ENCODE measurements around the gene TEX2. TPM values are rescaled to one million over a fixed set of nuclear protein-coding genes. Genes with fewer than 3 reads are reported as not detected.
"Not testable (repeated sequence)": the region's sequence is repeated elsewhere in the genome, so short reads cannot be mapped to it uniquely, and the experiment has no call there.

TEX2 gene
- total RNA-seq, 1 donor = 17.5 TPM

DNA sequence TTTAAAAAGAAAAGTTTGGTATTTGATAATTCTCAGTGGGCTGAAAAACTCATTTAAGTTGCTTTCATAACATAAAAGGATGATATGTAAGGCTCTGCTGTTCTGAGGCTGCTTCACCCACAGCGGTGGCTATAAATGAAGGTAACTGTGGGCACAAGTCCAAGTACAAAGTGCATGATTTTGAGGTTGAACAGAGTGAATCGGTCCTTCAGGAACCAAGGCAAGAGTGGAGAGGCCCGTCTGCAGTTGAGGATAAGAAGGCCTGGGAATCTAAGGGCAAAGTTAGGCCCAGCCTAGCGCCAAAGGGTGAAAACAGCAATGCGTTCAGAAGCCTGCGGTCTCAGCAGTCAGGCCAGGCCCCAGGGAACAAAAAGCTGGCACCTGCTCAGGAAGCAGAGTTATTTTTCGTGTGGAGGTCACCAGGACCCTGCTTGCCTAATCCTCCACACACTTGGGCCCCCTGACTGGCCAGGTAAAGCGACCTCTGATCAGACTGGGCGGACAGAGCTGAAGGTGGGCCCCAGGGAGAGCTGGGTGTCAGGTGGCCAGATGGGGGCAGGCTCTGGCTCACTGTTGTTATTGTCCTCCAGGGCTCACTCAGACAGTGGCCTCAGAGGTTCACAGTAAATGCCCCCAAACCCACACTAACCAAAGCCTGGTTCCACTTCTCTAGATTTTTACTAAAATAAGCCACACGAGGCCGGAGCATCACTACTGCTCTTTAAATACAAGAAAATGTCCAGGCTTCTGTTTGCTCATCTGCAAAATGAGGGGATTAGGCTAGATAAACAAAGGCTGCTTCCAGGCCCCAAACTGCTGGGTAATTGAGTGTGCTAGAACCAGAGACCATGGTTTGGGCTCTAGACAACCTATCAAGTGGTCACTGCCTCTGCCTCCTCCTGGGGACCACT lies 46.5 kb downstream of the TEX2 start:
- DNase-seq (ENCODE audit: low read depth in 2 of 3, low spot score in 2 of 3) = peak in 1 of 3 donors; percentile 20

GRCh38 chr17:64216000-64216337 lies 47.1 kb downstream of the TEX2 start:
- no peak for DNase-seq (ENCODE audit: low read depth in 2 of 3, low spot score in 2 of 3)

DNA sequence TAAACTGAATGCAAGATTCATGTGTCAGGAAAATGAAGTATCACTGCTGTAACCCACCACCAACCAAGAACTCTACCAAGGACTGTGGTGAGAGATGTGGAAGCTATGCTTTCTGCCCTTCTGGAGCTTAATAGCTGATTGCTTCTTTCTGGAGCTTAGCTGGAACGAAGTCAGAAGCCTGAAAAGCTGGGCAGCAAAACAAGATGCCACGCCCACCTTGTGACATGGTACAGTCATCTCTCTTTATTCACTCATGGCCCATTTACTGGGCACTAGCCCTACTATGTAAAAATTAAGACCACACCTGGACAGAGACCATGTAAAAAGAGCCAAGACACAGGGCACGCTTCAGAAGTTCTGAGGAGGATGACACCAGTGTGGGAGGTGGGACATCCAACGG lies 48.1 kb downstream of the TEX2 start:
- DNase-seq (ENCODE audit: low read depth in 2 of 3, low spot score in 2 of 3) = no peak

DNA sequence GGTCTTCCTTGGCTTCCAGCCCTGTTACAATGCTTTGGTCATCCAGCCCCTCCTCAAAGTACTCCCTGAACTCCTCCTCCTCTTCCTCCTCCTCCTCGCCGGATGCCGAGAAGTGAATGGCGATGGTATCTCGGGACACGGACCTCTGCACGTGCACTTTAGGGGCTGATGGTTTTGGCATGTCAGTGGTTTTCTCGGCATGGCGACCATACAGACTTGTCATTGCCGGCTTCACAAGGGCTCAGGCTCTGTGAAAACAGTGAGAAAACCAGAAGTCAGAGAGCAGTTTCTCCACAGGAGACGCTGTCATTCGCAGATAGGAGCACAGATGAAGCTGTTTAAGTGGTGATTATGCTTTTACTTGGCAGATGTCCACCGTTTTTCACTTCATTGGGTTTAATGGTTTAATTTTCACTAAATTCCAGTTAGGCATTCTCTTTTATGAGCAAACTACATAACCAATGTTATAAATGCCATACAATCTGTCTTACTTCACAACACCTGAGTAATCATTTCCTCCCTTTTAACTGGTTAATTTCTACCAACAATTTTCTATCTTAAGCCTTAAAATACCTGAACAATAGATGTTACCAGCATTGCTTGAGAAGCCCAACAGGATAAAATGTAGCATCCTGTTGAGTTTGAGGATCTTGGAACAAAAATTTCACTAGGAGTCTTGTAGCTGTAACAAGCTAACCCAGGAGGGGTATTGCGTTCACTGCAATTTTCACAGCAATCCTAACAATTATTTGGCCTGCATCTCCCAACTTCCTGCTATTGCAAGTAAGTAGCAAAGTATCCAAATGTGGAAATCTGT lies 48.9 kb downstream of the TEX2 start:
- peak in 2 of 3 donors; percentile 53 to 75 for DNase-seq (ENCODE audit: low read depth in 2 of 3, low spot score in 2 of 3)

DNA sequence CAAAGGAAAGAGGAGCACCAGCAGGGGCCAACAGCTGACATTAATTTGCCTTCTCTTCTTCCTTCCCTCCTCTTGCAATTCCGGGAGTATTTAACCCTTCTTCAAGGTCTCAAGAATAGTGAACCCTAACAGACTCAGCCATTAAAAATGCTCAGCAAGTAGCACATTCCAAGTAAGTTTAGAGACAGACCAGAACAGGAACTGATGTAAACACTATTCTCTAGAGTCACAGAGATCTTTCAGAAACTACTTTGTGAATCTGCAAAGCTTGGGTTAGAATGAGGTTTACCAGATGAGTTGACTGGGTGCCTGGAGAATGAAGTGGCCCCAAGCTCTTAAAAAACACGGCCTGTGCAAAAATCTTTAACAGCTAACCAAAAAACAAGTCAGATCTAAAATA lies 50.9 kb downstream of the TEX2 start:
- no peak for DNase-seq (ENCODE audit: low read depth in 2 of 3, low spot score in 2 of 3)

- DNase-seq (ENCODE audit: low read depth in 2 of 3, low spot score in 2 of 3) = no peak
Observed at GRCh38 chr17:64209983-64210382, 53.1 kb downstream of the TEX2 start.

DNA sequence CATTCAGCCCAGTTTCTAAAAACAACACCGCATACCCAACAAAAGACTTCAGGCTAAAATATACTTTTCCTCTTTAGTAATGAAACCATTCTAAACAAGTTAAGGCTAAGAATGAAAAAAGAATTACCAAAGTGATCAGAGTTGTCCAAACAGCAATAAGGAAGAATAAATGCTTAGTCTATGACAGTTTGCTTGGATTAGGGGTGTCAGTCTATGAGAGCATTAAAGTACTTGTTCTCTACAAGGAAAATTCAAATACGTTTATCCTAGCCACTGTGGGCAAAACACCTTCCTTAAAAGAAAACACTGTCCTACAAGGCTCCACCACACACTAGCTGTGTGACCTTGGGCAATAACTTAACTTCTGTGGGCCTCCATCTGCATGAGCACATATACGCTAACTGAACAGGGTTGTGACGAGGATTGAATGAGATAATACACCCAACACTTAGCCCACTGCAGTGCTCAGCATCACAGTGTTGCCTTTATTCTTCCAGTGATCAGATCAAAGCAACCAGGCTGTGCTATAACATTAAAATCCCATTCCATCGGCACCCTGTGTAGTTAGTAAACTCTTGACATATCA lies 53.6 kb downstream of the TEX2 start:
- DNase-seq (ENCODE audit: low read depth in 2 of 3, low spot score in 2 of 3) = no peak

- DNase-seq (ENCODE audit: low read depth in 2 of 3, low spot score in 2 of 3) = not testable (repeated sequence)
Observed at GRCh38 chr17:64208656-64209055, 54.4 kb downstream of the TEX2 start.

DNA sequence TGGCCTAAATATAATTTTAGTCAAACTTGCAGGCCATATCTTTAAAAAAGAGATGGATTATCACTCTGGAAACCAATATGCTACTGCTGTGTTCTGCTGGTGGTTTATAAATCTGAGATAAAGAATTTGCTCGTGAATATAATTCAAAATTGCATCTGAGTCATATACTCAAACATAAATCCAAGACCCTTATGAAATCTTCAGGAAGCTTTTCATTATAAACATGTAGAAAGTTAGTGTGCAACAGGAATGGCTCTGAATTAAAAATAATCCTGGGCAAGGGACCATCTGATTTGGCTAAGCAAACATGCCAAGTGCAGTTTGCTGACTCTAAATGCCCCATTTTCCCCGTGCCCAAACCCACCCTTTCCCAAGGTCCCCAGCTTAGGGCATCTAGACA lies 57.3 kb downstream of the TEX2 start:
- no peak for DNase-seq (ENCODE audit: low read depth in 2 of 3, low spot score in 2 of 3)

DNA sequence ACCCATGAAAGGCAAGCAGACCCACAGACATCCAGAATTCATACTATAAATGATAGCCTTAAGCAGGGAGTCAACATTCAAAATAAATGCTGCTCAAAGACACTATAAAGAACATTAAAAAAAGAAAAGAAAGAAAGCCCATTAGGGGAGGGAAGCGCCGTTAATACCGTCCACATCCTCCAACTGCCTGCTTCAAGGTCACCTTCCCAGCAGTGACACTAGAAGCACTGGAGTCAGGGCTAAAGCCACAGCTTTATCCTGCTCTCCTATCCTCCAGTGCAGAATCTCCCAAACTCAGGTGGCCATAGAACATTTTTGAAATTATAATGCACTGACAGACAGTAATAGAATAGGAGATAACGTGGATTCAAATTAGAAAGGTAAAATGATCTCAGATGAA lies 59.4 kb downstream of the TEX2 start:
- DNase-seq (ENCODE audit: low read depth in 2 of 3, low spot score in 2 of 3) = no peak

- no peak for DNase-seq (ENCODE audit: low read depth in 2 of 3, low spot score in 2 of 3)
Observed at GRCh38 chr17:64202683-64203344, 60.2 kb downstream of the TEX2 start.

DNA sequence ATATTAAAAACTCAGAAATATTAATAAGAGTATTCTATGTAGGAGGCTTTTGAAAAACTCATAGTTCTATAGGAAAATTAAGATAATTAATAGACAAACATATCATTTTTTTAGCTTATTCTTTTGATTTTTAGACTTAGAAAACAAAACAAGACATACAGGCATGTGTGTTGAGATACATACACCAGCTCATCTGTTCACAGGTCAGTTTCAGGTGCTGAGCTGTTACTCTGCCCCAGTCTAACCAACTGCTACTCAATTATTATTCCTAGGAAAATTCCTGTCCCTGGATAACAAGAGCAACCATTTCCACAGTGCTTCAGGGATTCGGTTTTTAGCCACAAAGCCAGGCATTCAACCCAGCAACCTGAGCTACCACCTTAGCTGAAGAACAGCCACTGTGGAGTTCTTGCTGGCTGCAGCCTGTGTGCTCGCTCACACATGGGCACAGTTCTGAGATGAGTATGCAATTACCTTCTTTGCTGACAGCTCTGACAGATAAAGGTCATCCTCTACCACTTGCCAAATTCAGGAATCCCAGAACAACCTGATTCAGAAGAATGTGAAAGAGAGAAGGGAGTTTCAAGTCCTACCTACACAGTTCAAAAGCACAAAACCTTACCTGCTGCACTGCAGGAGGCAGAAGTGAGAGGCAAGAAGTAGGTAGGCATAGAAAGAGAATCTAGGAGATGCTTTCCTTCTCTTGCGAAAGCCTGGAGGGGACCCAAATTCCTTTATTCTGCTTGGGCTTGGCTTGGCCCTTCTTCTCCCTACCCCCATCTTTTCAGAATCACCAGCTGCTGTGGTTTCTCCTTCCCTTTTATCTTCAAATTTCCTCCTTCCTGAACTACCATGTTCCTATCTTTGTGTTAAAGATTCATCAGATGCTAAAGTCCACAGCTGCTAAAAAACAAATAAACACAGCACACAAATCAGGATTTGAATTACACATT lies 62.7 kb downstream of the TEX2 start:
- DNase-seq (ENCODE audit: low read depth in 2 of 3, low spot score in 2 of 3) = peak in 1 of 3 donors; percentile 19

GRCh38 chr17:64198331-64199090 lies 64.5 kb downstream of the TEX2 start:
- no peak for DNase-seq (ENCODE audit: low read depth in 2 of 3, low spot score in 2 of 3)

GRCh38 chr17:64196601-64197000 lies 66.5 kb downstream of the TEX2 start:
- DNase-seq (ENCODE audit: low read depth in 2 of 3, low spot score in 2 of 3) = no peak

DNA sequence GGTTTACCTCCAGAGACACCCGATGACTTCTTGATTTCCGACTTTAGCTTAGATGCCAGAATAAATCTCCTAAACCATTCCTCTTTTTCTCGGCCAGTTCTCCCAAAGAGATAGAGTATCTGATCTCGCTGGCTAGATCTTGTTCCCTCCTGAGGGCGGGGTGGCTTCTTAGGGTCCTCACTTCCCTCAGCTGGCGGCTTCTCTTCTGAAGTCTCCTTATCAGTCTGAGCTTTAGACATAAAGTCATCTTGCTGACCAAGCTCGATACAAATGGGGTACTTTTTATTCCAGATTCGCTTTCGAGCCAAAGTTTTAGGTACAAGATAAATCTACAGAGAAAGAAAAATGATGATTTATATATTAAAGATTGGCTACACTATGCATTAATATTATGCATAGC lies 69.5 kb downstream of the TEX2 start:
- no peak for DNase-seq (ENCODE audit: low read depth in 2 of 3, low spot score in 2 of 3)

GRCh38 chr17:64192589-64192988 lies 70.5 kb downstream of the TEX2 start:
- DNase-seq (ENCODE audit: low read depth in 2 of 3, low spot score in 2 of 3) = no peak

DNA sequence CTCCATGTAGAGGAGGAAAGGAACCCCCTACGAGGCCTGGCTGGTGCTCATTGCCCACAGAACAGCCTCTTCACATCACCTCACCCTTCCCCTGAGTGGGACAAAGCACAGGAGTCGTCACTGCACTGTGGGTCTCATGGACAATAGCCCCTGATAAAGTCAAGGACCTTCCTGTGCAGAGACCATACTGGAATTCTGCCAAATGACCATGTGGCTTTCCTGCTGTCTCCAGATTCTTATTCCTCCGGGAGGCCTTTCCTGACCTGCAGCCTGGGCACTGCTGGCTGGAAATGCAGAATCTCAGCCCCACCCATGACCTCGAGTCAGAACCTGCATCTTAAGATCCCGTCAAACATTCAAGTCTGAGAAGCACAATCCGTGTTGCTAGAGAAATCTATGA lies 72.6 kb downstream of the TEX2 start:
- no peak for DNase-seq (ENCODE audit: low read depth in 2 of 3, low spot score in 2 of 3)

DNA sequence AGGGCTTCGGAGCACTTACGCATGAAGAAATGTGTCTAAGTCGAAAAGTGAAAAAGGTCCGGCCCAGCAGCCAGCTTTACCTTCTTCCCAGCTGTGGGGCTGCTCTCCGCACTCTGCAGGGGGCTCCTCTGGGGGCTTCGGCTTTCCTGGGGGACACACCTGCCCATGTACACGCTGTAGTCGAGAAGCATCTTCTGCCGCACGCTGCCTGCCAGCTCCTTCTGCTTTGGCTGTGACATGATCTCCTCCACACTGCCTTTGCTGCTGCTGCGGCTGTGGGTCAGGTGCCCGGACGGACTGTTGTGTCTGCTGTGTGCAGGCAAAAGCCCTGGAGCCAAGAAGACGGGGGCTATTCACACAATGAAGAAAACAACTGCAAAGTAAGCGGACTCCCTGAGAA lies 75.0 kb downstream of the TEX2 start:
- no peak for DNase-seq (ENCODE audit: low read depth in 2 of 3, low spot score in 2 of 3)
